NB4 (cell line): ENCODE measurements around the gene LRP1B.

Experiments used
- DNase-seq: peaks from one replicate; pipeline ENCODE4 v3.0.0; 2010; ENCODE audit warnings: low read depth
- H3K4me3 ChIP-seq: one replicate; pipeline ENCODE4 v1.5.1; 2011; ENCODE audit warnings: mild to moderate bottlenecking, low read depth, low read length, moderate library complexity
- MYC ChIP-seq: IDR thresholded peaks from 2 replicates; pipeline ENCODE4 v1.6.1; 2011; ENCODE audit warnings: low read depth, low read length
- POLR2A ChIP-seq: IDR thresholded peaks from 2 replicates; pipeline ENCODE4 v1.6.1; 2011; ENCODE audit warnings: mild to moderate bottlenecking; ENCODE audit not compliant: insufficient read length; ENCODE audit errors: extremely low read depth
- TF ChIP-seq, protein P1 (sequence below): IDR thresholded peaks from one replicate; pipeline ENCODE4 v1.5.1; 2012; ENCODE audit warnings: low read depth, low read length
- TF ChIP-seq, protein P2 (sequence below): IDR thresholded peaks from 2 replicates; pipeline ENCODE4 v1.6.1; 2011; ENCODE audit warnings: low read depth, low read length

LRP1B gene

DNA sequence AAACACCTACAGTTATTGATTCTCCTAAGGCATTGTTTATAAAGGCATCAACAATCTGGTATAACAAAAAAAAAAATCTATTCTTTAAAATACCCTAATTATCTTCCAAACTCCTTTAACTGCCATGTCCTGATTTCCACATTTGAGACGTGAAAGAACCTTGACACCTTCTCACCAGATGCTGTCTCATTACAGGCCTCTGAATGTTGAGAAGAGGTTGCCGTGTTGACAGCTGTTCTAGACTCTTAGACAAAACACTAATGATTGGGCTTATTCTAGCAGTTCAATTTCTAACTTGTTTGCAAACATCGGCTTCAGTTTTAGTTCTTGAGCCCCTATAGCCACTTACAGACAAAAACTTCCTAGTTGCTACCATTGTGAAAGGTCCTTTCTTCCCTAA, 988.8 kb downstream of the LRP1B start:
- TF ChIP-seq MYC: no peak
- TF ChIP-seq, protein P1, sequence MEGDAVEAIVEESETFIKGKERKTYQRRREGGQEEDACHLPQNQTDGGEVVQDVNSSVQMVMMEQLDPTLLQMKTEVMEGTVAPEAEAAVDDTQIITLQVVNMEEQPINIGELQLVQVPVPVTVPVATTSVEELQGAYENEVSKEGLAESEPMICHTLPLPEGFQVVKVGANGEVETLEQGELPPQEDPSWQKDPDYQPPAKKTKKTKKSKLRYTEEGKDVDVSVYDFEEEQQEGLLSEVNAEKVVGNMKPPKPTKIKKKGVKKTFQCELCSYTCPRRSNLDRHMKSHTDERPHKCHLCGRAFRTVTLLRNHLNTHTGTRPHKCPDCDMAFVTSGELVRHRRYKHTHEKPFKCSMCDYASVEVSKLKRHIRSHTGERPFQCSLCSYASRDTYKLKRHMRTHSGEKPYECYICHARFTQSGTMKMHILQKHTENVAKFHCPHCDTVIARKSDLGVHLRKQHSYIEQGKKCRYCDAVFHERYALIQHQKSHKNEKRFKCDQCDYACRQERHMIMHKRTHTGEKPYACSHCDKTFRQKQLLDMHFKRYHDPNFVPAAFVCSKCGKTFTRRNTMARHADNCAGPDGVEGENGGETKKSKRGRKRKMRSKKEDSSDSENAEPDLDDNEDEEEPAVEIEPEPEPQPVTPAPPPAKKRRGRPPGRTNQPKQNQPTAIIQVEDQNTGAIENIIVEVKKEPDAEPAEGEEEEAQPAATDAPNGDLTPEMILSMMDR: no peak
- TF ChIP-seq, protein P2, sequence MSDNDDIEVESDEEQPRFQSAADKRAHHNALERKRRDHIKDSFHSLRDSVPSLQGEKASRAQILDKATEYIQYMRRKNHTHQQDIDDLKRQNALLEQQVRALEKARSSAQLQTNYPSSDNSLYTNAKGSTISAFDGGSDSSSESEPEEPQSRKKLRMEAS: no peak
- no peak for TF ChIP-seq POLR2A
- DNase-seq: no peak
- no peak overlapping the region for H3K4me3 ChIP-seq

GRCh38 chr2:141137122-141137693, 993.6 kb downstream of the LRP1B start:
- no peak for DNase-seq
- H3K4me3 ChIP-seq: no peak overlapping the region
- TF ChIP-seq, protein P2: no peak
- TF ChIP-seq, protein P1: no peak
- TF ChIP-seq POLR2A (no peak), MYC (no peak)

GRCh38 chr2:141133883-141134282, 996.9 kb downstream of the LRP1B start:
- TF ChIP-seq, protein P2: no peak
- TF ChIP-seq, protein P1: no peak
- no peak for TF ChIP-seq MYC
- no peak for TF ChIP-seq POLR2A
- no peak overlapping the region for H3K4me3 ChIP-seq
- no peak for DNase-seq

DNA sequence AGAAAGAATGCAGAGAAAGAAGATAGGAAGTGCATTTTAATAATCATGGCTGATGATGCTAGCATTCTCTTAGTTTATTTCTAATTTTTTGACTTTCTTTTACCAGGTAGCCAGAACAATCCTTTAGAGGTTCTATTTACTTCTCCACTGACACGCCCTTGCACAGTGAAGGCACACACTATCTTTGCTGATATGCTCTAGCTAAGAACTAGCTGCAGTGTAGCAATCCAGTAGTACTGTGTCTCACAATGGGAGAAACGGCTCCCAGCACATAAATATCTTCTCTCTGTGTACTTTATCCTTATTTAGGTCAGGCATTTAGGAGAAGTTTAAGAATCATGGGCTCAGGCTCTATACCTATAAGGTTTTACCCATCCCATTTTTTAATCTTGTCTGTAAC, 1005.4 kb downstream of the LRP1B start:
- DNase-seq: no peak
- H3K4me3 ChIP-seq: no peak overlapping the region
- TF ChIP-seq, protein P2: no peak
- TF ChIP-seq POLR2A (no peak), MYC (no peak)
- TF ChIP-seq, protein P1: no peak

DNA sequence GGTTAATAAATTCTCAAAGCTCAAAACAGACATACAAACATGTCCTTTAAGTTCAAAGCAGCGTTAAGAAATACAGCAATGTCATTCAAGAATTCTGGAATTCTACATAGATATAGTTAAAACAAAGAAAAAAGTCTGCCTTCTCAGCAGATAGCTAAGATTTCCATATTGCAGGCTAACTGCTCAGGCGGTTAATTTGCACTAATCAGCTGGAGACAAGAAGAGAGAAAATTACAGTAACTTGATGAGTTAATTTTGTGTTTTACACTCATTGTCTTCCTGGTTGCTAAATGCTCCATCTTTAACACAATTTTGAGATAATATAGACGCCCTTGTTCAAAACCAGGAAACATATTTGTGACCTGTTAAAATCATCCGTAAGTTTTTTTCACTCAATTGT, 1012.0 kb downstream of the LRP1B start:
- no peak for TF ChIP-seq MYC
- TF ChIP-seq, protein P1: no peak
- no peak for TF ChIP-seq POLR2A
- TF ChIP-seq, protein P2: no peak
- no peak overlapping the region for H3K4me3 ChIP-seq
- no peak for DNase-seq
